ENCODE results near the gene XRN2.

- TF ChIP-seq CTCF (IDR thresholded peaks at IDR 0.05) (no peak), EZH2 (IDR thresholded peaks at IDR 0.05; ENCODE audit: borderline replicate concordance, insufficient read depth, low read depth, low read length, poor library complexity, severe bottlenecking) (no peak)
Observed at GRCh38 chr20:21393166-21393565, 90.0 kb downstream of the XRN2 start.
